Stimulated activated CD4-positive, alpha-beta T cell treated with anti-CD3 and anti-CD28 coated beads, Interleukin-1b, Interleukin-23, amount 100 ng/mL, for 48 hours (primary cell): Measurements from ENCODE around the gene TMA7B.

ENCODE experiments used
- DNase-seq: peaks from one replicate; pipeline ENCODE4 v3.0.0-alpha.2; 2020

The TMA7B gene

GRCh38 chr22:39954584-39955055, 5.6 kb upstream of the TMA7B start:
- DNase-seq, result peak; percentile 29

GRCh38 chr22:39955675-39956074, 4.5 kb upstream of the TMA7B start:
- no peak for DNase-seq

GRCh38 chr22:39956932-39957664, 3.1 kb upstream of the TMA7B start:
- DNase-seq, result no peak

- no peak for DNase-seq
Measured at GRCh38 chr22:39958009-39958711, 2.0 kb upstream of the TMA7B start.

GRCh38 chr22:39958949-39959639, 1.1 kb upstream of the TMA7B start:
- DNase-seq, result peak; percentile 16

GRCh38 chr22:39960791-39961746, 872 bp downstream of the TMA7B start:
- peak; percentile 84 for DNase-seq

- DNase-seq, result no peak
Measured at GRCh38 chr22:39962071-39962470, 1.9 kb downstream of the TMA7B start.

- no peak for DNase-seq
Measured at GRCh38 chr22:39965748-39966147, 5.6 kb downstream of the TMA7B start.

GRCh38 chr22:39966470-39966869, 6.3 kb downstream of the TMA7B start:
- no peak for DNase-seq

- DNase-seq, result no peak
Measured at GRCh38 chr22:39967103-39967829, 7.1 kb downstream of the TMA7B start.

- DNase-seq, result no peak
Measured at GRCh38 chr22:39967996-39968972, 8.1 kb downstream of the TMA7B start.

GRCh38 chr22:39970742-39971141, 10.5 kb downstream of the TMA7B start:
- DNase-seq, result no peak

- DNase-seq, result no peak
Measured at GRCh38 chr22:39972641-39973040, 12.4 kb downstream of the TMA7B start.

- DNase-seq, result no peak
Measured at GRCh38 chr22:39973656-39974055, 13.5 kb downstream of the TMA7B start.

- no peak for DNase-seq
Measured at GRCh38 chr22:39974065-39974464, 13.9 kb downstream of the TMA7B start.

- DNase-seq, result no peak
Measured at GRCh38 chr22:39979048-39979447, 18.9 kb downstream of the TMA7B start.

GRCh38 chr22:39979458-39979857, 19.3 kb downstream of the TMA7B start:
- DNase-seq, result no peak

- no peak for DNase-seq
Measured at GRCh38 chr22:39980596-39980995, 20.4 kb downstream of the TMA7B start.

GRCh38 chr22:39983346-39983745, 23.1 kb downstream of the TMA7B start:
- DNase-seq, result no peak

- no peak for DNase-seq
Measured at GRCh38 chr22:39984006-39984405, 23.8 kb downstream of the TMA7B start.

- no peak for DNase-seq
Measured at GRCh38 chr22:39984746-39985145, 24.5 kb downstream of the TMA7B start.
